ENCODE results near the gene RYR2.

GRCh38 chr1:237702161-237702560 is 660.2 kb downstream of the RYR2 start:
- TF ChIP-seq CTCF (conservative IDR thresholded peaks at IDR 0.05) (no peak), ZFX (IDR thresholded peaks at IDR 0.05) (no peak)
